GM23338 (cell line): ENCODE results near the gene LRMDA. TPM values are rescaled to one million over a fixed set of nuclear protein-coding genes. Genes with fewer than 3 reads are reported as not detected.
A peak's percentile ranks its signal among the peaks of the same experiment; 100 is the strongest.

ENCODE experiments used
- ATAC-seq: fragments of 200-7000 bp; cut with Tn5 transposase; 3 replicates; pipeline ENCODE4 v1.9.1; 2020
- DNase-seq: peaks from one replicate; pipeline ENCODE4 v3.0.0-alpha.2; 2015; ENCODE audit warnings: low spot score
- H2AFZ ChIP-seq: fragments of 200-600 bp; sonication (generic); 2 replicates; pipeline ENCODE4 v1.8.0; 2016; ENCODE audit warnings: antibody characterized with exemption, mild to moderate bottlenecking, moderate library complexity
- H3F3A ChIP-seq: fragments of 200-600 bp; sonication (generic); replicated peaks from 2 replicates; pipeline ENCODE4 v1.8.0; 2017; ENCODE audit warnings: antibody characterized with exemption, mixed run types, low read depth
- H3K27ac ChIP-seq: fragments of 200-600 bp; sonication (generic); 2 replicates; pipeline ENCODE4 v1.6.1; 2016; ENCODE audit warnings: low read depth
- H3K27me3 ChIP-seq: fragments of 200-600 bp; sonication (generic); 2 replicates; pipeline ENCODE4 v1.8.0; 2016; ENCODE audit warnings: mild to moderate bottlenecking, mixed run types, moderate library complexity; ENCODE audit not compliant: insufficient read depth
- H3K36me3 ChIP-seq: fragments of 200-600 bp; sonication (generic); 2 replicates; pipeline ENCODE4 v1.8.0; 2016; ENCODE audit warnings: mild to moderate bottlenecking; ENCODE audit not compliant: insufficient read depth
- H3K4me1 ChIP-seq: fragments of 200-600 bp; sonication (generic); 2 replicates; pipeline ENCODE4 v1.8.0; 2016; ENCODE audit warnings: mild to moderate bottlenecking, moderate library complexity; ENCODE audit not compliant: insufficient read depth
- H3K4me2 ChIP-seq: fragments of 200-600 bp; sonication (generic); 2 replicates; pipeline ENCODE4 v1.7.1; 2017; ENCODE audit warnings: mixed run types
- H3K4me3 ChIP-seq: fragments of 200-600 bp; sonication (generic); 2 replicates; pipeline ENCODE4 v1.6.1; 2016; ENCODE audit warnings: mixed run types
- H3K79me2 ChIP-seq: fragments of 200-600 bp; sonication (generic); replicated peaks from 2 replicates; pipeline ENCODE4 v1.8.0; 2017; ENCODE audit warnings: mild to moderate bottlenecking; ENCODE audit not compliant: insufficient read depth
- H3K9me2 ChIP-seq: fragments of 200-600 bp; sonication (generic); 2 replicates; pipeline ENCODE4 v1.8.0; 2017; ENCODE audit not compliant: insufficient read depth
- H4K20me1 ChIP-seq: fragments of 200-600 bp; sonication (generic); replicated peaks from 2 replicates; pipeline ENCODE4 v1.8.0; 2017; ENCODE audit warnings: mild to moderate bottlenecking; ENCODE audit not compliant: insufficient read depth
- H3K27ac Mint-ChIP-seq: 2 replicates; pipeline ENCODE4 v1.8.0; 2020; ENCODE audit warnings: inconsistent platforms, mild to moderate bottlenecking, moderate library complexity, mixed read lengths
- H3K27me3 Mint-ChIP-seq: 3 replicates; pipeline ENCODE4 v1.8.0; 2022; ENCODE audit warnings: low read depth, mild to moderate bottlenecking, moderate library complexity, mixed read lengths, inconsistent platforms; ENCODE audit not compliant: insufficient read depth, poor library complexity
- H3K36me3 Mint-ChIP-seq: 3 replicates; pipeline ENCODE4 v1.8.0; 2021; ENCODE audit warnings: low read depth, mild to moderate bottlenecking, inconsistent platforms, moderate library complexity, mixed read lengths
- H3K4me1 Mint-ChIP-seq: 3 replicates; pipeline ENCODE4 v1.8.0; 2020; ENCODE audit warnings: mild to moderate bottlenecking, inconsistent platforms, mixed read lengths
- H3K4me3 Mint-ChIP-seq: 3 replicates; pipeline ENCODE4 v1.8.0; 2021; ENCODE audit warnings: moderate library complexity, mild to moderate bottlenecking, inconsistent platforms, mixed read lengths
- H3K9me3 Mint-ChIP-seq: 3 replicates; pipeline ENCODE4 v1.8.0; 2020; ENCODE audit warnings: moderate library complexity, mild to moderate bottlenecking, inconsistent platforms, mixed read lengths
- CREB1 ChIP-seq: fragments of 250-450 bp; sonication (Bioruptor Pico); IDR thresholded peaks from 2 replicates; pipeline ENCODE4 v1.5.0; 2020; ENCODE audit warnings: low read depth, mild to moderate bottlenecking, moderate library complexity
- ETS1 ChIP-seq: IDR thresholded peaks from 2 replicates; pipeline ENCODE4 v1.6.1; 2016; ENCODE audit warnings: antibody characterized with exemption
- EZH2 ChIP-seq: fragments of 200-600 bp; sonication (generic); IDR thresholded peaks from one replicate; pipeline ENCODE4 v1.8.0; 2017; ENCODE audit warnings: antibody characterized with exemption, mild to moderate bottlenecking, low read depth; ENCODE audit not compliant: unreplicated experiment
- EZH2phosphoT487 ChIP-seq: fragments of 200-600 bp; sonication (generic); IDR thresholded peaks from one replicate; pipeline ENCODE4 v1.8.1; 2018; ENCODE audit warnings: antibody characterized with exemption; ENCODE audit not compliant: unreplicated experiment
- NANOG ChIP-seq: IDR thresholded peaks from 2 replicates; pipeline ENCODE4 v1.6.1; 2016; ENCODE audit warnings: antibody characterized with exemption, borderline replicate concordance
- POLR2AphosphoS5 ChIP-seq: IDR thresholded peaks from 2 replicates; pipeline ENCODE4 v1.6.1; 2016; ENCODE audit warnings: antibody characterized with exemption, low read depth
- STAT1 ChIP-seq: IDR thresholded peaks from one replicate; pipeline ENCODE4 v1.6.1; 2016; ENCODE audit warnings: antibody characterized with exemption; ENCODE audit not compliant: unreplicated experiment
- ZNF114 ChIP-seq: fragments of 250-450 bp; sonication (Bioruptor Pico); IDR thresholded peaks from 2 replicates; pipeline ENCODE4 v1.5.0; 2020; ENCODE audit warnings: mild to moderate bottlenecking, moderate library complexity
- ZNF331 ChIP-seq: fragments of 250-450 bp; sonication (Bioruptor Pico); IDR thresholded peaks from 2 replicates; pipeline ENCODE4 v1.5.0; 2020; ENCODE audit warnings: low read depth, mild to moderate bottlenecking, moderate library complexity
- polyA plus RNA-seq: library from polyadenylated mRNA; unstranded; fragments of >200 nt; fragmentation: Nextera tagmentation; extraction: Ambion mirVana; gene quantifications from 2 replicates; pipeline ENCODE4 v1.2.1, GENCODE V29; 2016
- total RNA-seq: library from RNA; depleted of rRNA; stranded (reverse); fragments of >200 nt; shearing (Covaris generic); gene quantifications from 2 replicates; pipeline ENCODE4 v1.2.3, GENCODE V29; 2014
- TF ChIP-seq, protein P1 (sequence below): IDR thresholded peaks from one replicate; pipeline ENCODE4 v1.6.1; 2018; ENCODE audit warnings: antibody characterized with exemption; ENCODE audit not compliant: unreplicated experiment
- TF ChIP-seq, protein P2 (sequence below): fragments of 250-450 bp; sonication (Bioruptor Pico); IDR thresholded peaks from 2 replicates; pipeline ENCODE4 v1.5.0; 2020; ENCODE audit warnings: mild to moderate bottlenecking, moderate library complexity
- TF ChIP-seq, protein P3 (sequence below), 2 experiments: fragments of 200-600 bp in 1 of 2; sonication (generic) in 1 of 2; conservative IDR thresholded peaks; 2 replicates each; pipeline versions ENCODE4 v1.5.1 to v1.6.1; 2016 to 2017; ENCODE audit warnings: antibody characterized with exemption in 2 of 2, low read depth in 2 of 2, mild to moderate bottlenecking in 2 of 2, moderate library complexity in 1 of 2

The LRMDA gene
- total and polyA plus RNA-seq, 2 experiments from 2014 or later = 0.90 to 1.8 TPM

DNA sequence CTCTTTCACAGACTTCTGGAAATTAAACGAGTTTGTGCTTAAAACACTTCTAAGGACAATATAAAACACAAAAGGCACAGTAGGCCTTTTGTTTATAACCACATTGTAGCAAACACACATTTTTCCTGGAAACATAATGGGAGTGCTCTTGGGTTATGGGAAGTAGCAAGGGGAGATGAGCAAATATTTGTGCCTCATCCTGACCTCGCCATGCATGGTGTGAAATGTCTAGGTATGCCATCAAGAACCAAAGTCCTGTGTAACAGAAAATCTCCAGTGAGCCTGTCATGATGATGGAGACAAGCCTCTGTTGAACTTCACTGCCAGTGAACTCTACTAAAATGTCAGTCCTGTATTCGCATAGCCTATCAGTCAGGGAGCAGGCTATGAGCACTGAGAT, 1029.6 kb downstream of the LRMDA start (continued):
- TF ChIP-seq, protein P1, sequence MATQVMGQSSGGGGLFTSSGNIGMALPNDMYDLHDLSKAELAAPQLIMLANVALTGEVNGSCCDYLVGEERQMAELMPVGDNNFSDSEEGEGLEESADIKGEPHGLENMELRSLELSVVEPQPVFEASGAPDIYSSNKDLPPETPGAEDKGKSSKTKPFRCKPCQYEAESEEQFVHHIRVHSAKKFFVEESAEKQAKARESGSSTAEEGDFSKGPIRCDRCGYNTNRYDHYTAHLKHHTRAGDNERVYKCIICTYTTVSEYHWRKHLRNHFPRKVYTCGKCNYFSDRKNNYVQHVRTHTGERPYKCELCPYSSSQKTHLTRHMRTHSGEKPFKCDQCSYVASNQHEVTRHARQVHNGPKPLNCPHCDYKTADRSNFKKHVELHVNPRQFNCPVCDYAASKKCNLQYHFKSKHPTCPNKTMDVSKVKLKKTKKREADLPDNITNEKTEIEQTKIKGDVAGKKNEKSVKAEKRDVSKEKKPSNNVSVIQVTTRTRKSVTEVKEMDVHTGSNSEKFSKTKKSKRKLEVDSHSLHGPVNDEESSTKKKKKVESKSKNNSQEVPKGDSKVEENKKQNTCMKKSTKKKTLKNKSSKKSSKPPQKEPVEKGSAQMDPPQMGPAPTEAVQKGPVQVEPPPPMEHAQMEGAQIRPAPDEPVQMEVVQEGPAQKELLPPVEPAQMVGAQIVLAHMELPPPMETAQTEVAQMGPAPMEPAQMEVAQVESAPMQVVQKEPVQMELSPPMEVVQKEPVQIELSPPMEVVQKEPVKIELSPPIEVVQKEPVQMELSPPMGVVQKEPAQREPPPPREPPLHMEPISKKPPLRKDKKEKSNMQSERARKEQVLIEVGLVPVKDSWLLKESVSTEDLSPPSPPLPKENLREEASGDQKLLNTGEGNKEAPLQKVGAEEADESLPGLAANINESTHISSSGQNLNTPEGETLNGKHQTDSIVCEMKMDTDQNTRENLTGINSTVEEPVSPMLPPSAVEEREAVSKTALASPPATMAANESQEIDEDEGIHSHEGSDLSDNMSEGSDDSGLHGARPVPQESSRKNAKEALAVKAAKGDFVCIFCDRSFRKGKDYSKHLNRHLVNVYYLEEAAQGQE = no peak

DNA sequence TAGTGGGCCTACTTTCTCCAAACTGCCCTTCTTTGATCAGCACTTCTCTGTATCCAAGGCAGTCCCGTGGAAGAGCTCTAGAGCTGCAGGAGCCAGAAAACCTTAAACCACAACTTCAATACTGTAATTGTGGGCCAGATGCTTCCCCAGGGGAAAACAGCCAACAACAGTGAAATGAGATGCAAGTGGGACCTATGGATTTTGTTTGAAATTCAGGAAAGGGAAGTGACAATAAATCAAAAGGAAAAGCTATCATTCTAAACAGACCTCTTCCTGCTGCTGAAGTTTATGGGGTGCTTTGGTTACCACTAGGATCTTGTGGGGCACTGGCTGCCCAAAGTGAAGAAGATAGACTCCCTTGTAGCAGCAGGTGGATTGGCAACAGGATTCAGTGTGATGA, 1031.7 kb downstream of the LRMDA start:
- no peak overlapping the region for H3K4me2 ChIP-seq
- no peaks in the 10 kb centered on the region for H3F3A ChIP-seq
- H3K4me1 Mint-ChIP-seq = peaks cover 6% of the 10 kb centered on the region; the same call in 2 of the 3 replicates
- H3K9me3 Mint-ChIP-seq = no peaks in the 10 kb centered on the region
- H3K9me2 ChIP-seq = peaks cover 7% of the 10 kb centered on the region; the same call in 1 of the 2 replicates
- no peaks in the 10 kb centered on the region for H3K36me3 ChIP-seq
- no peak overlapping the region for H3K27ac Mint-ChIP-seq
- H3K4me1 ChIP-seq = no peaks in the 10 kb centered on the region
- H2AFZ ChIP-seq = peak overlapping the region; percentile 38; the same call in 1 of the 2 replicates
- H3K27ac ChIP-seq = no peak overlapping the region
- H3K79me2 ChIP-seq = no peaks in the 10 kb centered on the region
- H4K20me1 ChIP-seq = no peaks in the 10 kb centered on the region
- H3K27me3 ChIP-seq = no peaks in the 10 kb centered on the region
- no peak for DNase-seq
- no peak overlapping the region for H3K4me3 Mint-ChIP-seq
- no peak overlapping the region for H3K4me3 ChIP-seq
- peaks cover 3% of the 10 kb centered on the region for H3K27me3 Mint-ChIP-seq
- ATAC-seq = no peak
- H3K36me3 Mint-ChIP-seq = no peaks in the 10 kb centered on the region
- TF ChIP-seq ZNF114 (CRISPR knock-in tag) (no peak), POLR2AphosphoS5 (no peak), NANOG (no peak), STAT1 (no peak), EZH2phosphoT487 (no peak), CREB1 (CRISPR knock-in tag) (no peak), ETS1 (no peak), EZH2 (no peak), ZNF331 (CRISPR knock-in tag) (no peak)
- TF ChIP-seq, protein P2, sequence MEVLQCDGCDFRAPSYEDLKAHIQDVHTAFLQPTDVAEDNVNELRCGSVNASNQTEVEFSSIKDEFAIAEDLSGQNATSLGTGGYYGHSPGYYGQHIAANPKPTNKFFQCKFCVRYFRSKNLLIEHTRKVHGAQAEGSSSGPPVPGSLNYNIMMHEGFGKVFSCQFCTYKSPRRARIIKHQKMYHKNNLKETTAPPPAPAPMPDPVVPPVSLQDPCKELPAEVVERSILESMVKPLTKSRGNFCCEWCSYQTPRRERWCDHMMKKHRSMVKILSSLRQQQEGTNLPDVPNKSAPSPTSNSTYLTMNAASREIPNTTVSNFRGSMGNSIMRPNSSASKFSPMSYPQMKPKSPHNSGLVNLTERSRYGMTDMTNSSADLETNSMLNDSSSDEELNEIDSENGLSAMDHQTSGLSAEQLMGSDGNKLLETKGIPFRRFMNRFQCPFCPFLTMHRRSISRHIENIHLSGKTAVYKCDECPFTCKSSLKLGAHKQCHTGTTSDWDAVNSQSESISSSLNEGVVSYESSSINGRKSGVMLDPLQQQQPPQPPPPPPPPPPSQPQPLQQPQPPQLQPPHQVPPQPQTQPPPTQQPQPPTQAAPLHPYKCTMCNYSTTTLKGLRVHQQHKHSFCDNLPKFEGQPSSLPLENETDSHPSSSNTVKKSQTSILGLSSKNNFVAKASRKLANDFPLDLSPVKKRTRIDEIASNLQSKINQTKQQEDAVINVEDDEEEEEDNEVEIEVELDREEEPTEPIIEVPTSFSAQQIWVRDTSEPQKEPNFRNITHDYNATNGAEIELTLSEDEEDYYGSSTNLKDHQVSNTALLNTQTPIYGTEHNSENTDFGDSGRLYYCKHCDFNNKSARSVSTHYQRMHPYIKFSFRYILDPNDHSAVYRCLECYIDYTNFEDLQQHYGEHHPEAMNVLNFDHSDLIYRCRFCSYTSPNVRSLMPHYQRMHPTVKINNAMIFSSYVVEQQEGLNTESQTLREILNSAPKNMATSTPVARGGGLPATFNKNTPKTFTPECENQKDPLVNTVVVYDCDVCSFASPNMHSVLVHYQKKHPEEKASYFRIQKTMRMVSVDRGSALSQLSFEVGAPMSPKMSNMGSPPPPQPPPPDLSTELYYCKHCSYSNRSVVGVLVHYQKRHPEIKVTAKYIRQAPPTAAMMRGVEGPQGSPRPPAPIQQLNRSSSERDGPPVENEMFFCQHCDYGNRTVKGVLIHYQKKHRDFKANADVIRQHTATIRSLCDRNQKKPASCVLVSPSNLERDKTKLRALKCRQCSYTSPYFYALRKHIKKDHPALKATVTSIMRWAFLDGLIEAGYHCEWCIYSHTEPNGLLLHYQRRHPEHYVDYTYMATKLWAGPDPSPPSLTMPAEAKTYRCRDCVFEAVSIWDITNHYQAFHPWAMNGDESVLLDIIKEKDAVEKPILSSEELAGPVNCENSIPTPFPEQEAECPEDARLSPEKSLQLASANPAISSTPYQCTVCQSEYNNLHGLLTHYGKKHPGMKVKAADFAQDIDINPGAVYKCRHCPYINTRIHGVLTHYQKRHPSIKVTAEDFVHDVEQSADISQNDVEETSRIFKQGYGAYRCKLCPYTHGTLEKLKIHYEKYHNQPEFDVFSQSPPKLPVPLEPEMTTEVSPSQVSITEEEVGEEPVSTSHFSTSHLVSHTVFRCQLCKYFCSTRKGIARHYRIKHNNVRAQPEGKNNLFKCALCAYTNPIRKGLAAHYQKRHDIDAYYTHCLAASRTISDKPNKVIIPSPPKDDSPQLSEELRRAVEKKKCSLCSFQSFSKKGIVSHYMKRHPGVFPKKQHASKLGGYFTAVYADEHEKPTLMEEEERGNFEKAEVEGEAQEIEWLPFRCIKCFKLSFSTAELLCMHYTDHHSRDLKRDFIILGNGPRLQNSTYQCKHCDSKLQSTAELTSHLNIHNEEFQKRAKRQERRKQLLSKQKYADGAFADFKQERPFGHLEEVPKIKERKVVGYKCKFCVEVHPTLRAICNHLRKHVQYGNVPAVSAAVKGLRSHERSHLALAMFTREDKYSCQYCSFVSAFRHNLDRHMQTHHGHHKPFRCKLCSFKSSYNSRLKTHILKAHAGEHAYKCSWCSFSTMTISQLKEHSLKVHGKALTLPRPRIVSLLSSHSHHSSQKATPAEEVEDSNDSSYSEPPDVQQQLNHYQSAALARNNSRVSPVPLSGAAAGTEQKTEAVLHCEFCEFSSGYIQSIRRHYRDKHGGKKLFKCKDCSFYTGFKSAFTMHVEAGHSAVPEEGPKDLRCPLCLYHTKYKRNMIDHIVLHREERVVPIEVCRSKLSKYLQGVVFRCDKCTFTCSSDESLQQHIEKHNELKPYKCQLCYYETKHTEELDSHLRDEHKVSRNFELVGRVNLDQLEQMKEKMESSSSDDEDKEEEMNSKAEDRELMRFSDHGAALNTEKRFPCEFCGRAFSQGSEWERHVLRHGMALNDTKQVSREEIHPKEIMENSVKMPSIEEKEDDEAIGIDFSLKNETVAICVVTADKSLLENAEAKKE (CRISPR knock-in tag) = no peak
- TF ChIP-seq, protein P3, sequence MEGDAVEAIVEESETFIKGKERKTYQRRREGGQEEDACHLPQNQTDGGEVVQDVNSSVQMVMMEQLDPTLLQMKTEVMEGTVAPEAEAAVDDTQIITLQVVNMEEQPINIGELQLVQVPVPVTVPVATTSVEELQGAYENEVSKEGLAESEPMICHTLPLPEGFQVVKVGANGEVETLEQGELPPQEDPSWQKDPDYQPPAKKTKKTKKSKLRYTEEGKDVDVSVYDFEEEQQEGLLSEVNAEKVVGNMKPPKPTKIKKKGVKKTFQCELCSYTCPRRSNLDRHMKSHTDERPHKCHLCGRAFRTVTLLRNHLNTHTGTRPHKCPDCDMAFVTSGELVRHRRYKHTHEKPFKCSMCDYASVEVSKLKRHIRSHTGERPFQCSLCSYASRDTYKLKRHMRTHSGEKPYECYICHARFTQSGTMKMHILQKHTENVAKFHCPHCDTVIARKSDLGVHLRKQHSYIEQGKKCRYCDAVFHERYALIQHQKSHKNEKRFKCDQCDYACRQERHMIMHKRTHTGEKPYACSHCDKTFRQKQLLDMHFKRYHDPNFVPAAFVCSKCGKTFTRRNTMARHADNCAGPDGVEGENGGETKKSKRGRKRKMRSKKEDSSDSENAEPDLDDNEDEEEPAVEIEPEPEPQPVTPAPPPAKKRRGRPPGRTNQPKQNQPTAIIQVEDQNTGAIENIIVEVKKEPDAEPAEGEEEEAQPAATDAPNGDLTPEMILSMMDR (conservative IDR thresholded peaks at IDR 0.05; ENCODE audit: low read depth in 2 of 2) = no peak
